Measurements from ENCODE around the gene PAPOLB.

- no peak for TF ChIP-seq POLR2A (IDR thresholded peaks at IDR 0.05)
- no peak for TF ChIP-seq CTCF (IDR thresholded peaks at IDR 0.05 in 4 of 5, conservative IDR thresholded peaks at IDR 0.05 in 1 of 5)
Observed at GRCh38 chr7:4835398-4836205, 26.2 kb downstream of the PAPOLB start.
